GM18951 (cell line): Measurements from ENCODE around the gene KSR1.

ENCODE experiments used
- POLR2A ChIP-seq: IDR thresholded peaks from 4 replicates; pipeline ENCODE4 v1.6.1; 2011; ENCODE audit warnings: mild to moderate bottlenecking; ENCODE audit not compliant: insufficient read length, insufficient read depth; ENCODE audit errors: extremely low read depth
- in situ Hi-C: fragments of 300-500 bp; cut with MboI; formaldehyde crosslinking; loops from one replicate; pipeline ENCODE4 v1.12.0; 2022; ENCODE audit warnings: low sequenced_read_pairs, mixed read lengths, inconsistent platforms; ENCODE audit not compliant: unreplicated experiment

The KSR1 gene

DNA sequence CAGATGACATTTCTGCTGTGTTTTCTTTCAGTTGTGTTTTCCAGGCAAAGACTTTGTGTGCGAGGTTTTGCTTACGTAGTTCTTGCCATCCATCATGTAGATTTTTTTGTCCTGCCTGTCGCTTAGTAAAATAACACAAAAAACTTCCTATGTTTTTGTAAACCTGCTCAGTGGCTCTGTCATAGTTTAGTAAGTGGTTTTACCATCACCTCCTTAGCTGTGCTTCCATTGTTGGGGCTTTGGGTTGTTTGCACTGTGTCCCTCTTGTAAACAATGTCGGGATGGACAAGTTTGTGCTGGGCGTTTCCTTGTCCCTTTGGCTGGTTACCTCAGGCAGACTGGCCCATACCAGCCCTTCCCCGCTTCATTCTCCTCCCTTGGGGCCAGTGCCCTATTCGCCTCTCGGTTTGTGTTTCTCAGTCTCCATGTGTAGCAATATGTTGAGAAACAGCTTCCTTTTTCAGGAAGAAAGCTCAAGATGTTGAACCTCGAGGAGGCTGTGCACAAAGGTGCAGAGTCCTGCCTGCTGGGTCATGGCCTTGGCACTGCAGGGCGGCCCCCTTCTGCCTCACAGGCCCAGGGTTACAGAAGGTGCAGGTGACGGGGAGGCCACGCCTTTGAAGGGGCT lies 74.6 kb downstream of the KSR1 start:
- in situ Hi-C loops, result no loop called here
- no peak for TF ChIP-seq POLR2A

DNA sequence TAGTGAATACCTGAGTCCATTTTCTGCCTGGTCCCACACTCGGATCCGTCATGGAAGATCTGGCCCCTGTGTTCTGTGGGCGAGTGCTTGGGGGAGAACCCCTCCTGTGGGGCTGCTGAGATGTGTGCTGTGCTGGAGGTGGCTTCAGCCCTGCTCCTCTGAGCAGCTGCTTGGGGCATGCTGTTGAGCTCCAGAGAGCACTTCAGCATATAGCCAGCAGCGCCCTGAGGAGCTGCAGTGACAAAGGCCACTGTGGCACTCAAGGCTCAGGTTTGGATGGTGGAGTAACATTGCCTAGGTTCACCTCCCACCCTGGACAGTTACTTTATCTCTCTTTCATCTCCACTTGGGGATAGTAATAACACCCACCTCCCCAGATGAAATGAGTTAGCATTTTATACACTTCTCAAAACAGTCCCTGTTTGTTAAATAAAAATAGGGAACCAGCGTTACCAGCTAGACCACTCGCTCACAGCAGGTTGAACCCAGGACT lies 75.3 kb downstream of the KSR1 start:
- in situ Hi-C loops, result no loop called here
- no peak for TF ChIP-seq POLR2A

DNA sequence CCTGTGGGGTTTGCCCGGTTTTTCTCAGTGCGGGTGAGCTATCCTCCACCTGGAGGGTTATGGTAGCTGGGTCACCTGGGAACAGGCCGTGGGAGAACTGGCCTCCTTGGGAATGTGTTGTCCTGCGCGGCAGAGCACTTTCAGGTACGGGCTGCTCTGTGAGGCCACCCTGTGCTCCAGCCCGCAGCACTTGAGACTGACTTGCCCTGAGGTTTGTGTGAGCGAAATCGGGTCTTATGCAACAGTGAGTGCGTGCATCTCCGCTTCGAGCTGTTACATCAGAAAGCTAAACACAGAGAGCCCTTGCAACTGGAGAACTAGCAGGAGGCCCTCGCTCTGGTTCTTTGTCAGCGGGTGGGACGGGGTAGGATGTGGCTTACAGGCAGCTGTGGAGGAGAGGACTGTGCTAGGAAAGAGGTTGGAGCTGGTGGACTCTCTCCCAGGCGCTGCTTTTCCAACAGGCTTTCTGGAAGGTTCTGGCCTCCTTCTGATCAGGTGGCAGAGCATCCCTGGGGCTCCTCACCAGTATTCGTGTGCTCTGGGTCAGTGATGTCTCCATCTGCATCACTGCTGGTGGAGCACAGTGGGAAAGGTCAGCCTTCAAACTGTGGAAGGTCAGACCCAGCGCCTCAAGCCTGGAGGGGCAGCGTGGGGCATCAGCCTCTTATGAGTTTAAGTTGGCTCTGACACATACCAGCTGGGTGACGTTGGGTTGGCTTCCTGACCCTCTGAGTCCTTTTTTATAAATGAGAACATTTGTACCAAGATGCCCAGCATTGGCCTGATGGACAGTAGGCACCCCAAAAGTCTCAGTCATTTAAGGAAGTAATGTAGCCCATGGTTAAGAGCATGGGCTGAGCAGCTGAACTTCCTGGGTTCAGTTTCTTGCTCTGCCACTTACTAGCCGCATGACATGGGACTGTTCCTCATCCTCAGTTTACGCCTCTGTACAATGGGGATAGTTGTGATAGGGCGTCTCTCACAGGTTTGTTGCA lies 76.3 kb downstream of the KSR1 start:
- no peak for TF ChIP-seq POLR2A
- in situ Hi-C loops, result no loop called here

DNA sequence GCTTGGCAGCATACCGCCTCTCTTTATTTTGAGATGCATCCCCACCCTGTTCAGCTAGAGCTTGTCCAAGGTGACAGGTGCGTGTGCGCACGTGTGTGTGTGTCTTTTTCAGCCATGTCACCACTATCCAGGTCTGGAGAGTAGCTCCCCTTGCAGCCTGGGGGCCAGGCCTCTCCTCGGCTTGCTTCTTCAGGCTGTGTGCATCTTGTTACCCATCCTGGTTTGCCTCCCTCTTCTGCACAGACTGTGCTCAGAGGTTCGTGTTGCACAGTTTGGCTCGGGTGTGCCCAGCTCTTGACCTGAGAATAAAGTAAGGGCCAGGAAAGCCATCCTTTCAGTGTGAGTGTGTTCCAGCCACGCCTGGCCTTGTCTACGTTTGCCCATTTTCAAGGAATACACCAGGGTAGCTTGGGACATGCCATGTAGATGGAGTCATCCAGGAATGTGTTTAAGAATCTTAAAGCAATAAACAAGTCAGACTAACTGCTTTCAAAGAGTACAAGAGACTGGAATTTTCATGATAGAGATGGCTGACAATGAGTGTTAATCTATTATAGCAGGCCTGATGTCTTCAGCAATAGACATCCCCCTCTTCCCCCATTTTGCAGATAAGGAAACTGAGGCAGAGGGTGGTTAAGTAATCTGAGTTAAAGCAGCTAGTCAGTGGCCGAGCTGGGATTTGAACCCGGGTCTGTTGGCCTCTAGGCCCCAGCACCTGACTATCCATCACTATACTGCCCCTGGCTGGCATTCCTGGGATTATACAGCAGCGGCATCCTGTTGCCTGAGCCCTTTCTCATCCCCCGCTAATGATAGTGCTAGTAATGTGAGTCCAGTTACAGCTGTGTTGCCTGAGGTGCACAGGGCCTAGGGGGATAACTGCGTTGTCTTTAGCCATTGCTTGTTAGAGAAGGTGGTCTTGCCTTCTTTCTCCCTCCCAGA lies 77.9 kb downstream of the KSR1 start:
- in situ Hi-C loops, result no loop called here
- no peak for TF ChIP-seq POLR2A

DNA sequence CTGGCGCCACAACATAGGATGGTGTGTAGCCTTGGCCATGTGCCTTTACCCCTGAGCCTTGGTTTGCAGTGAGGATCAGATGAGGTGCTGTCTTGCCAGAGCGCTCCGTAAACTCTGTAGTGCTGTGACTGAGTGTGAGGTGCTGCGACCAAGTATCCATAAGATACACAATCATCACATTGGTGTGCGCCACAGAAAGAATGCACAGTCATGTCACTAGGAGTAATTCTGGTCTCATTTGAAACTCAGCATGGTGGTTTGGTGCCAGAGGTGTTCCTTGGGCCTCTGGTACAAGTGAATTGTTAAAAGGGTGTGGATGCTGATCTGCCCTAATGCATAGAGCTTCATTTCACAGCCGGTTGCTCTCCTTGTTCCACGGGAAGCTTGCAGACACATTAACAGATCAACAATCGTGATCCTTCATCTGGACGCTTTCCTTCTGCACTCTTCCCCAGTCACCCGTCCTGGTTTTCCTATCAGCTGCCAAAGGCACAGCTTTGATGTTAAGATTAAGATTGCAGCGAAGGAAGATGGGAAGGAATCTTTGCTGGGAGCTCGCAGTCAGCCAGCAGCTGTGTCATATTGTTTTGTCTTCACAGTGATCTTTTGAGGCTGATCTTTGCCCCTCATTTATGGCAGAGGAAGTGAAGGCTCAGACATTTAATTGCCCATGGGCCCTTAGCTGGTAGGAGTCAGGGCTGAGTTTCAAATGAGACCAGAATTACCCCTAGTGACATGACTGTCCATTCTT lies 79.1 kb downstream of the KSR1 start:
- in situ Hi-C loops, result no loop called here
- no peak for TF ChIP-seq POLR2A

DNA sequence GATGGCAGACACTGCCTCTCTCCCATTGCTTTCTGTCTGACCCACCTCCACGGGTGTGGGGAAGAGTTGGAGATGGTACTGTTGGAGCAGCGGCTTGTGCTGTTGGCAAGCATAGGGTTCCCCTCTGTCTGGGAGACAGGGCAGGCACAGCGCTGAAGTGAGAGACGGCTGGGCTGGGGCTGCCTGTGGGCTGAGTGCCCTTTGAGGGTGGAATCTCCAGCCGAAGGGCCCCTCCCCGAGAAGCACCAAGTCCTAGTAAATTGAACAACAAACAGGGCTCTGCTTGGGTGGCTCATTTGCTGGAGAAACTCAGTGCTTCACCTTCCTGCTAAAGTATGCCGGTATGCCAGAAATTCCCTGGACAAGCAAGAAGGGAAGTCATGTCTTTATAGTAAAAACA lies 79.7 kb downstream of the KSR1 start:
- no peak for TF ChIP-seq POLR2A
- in situ Hi-C loops, result no loop called here

DNA sequence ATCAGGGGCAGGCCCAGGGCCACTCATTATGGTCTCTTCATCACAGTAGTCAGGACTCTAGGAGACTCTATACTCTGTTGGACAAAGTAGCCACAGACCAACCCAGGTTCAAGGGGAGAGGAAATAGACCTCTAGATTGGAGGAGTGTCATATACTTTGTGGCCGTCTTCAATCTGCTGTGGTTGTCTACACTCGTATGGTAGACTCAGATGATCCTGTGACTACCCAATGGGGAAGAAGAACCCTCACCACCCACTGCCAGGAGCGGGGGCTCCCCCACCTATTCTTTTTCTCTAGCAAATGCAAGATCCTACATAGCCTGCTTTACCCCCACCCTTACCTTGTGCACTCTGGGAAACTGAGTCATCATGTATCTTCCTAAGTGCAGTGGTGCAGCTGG lies 80.5 kb downstream of the KSR1 start:
- in situ Hi-C loops, result no loop called here
- no peak for TF ChIP-seq POLR2A

DNA sequence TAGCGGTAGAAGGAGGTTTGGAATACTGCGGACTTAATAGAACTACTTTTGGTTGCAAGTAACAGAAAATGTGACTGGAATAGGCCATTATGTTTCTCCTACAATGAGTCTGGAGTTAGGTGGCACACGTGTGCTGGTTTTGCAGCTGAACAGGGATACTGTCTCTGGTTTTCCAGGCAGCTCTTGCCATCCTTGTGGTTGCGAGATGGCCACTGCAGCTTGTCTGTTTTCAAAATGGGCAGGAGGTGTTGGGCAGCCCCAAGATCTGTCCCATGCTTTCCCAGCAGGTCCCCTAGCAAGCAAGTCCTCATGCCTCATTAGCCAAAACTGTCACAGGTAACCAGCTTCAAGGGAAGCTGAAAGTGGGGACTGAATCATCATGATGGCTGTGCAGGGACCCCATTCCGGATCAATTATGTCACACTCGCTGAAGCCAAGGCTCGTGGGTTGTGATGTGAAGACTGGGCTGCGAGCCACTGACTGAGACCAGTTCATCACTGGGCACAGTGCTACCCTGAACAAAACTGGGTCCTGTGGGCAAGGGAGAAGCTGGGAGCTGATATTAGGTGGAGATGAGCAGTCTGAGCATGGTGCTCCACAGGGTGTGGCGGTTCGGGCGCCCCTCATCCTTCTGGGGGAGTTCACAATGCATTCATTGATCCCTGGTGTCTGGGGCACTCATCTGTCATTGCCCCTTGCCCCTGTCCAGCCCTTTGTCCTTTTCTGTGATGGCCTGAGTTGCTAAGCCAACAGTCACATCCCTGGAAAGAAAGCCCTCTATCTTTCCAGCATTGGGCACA lies 82.1 kb downstream of the KSR1 start:
- no peak for TF ChIP-seq POLR2A
- in situ Hi-C loops, result no loop called here

DNA sequence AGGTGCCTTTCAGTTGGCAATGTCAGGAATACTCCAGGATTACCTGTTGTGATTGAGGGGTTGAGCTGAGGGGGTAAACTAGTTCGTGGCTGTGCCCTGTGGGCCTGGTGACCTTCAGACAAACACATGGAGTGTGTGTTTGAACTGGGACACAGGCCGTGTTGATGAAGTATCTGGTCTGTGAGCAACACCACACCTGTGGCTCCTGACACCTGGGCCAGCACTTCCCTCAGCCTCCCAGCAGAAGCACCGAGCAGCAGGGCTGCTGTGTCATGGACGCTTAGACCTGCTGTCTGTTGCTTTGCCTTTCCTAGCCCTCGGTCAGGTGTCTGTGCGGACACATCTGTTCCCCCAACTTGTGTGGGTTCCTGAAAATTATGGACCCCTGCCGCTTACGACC lies 82.9 kb downstream of the KSR1 start:
- in situ Hi-C loops, result no loop called here

DNA sequence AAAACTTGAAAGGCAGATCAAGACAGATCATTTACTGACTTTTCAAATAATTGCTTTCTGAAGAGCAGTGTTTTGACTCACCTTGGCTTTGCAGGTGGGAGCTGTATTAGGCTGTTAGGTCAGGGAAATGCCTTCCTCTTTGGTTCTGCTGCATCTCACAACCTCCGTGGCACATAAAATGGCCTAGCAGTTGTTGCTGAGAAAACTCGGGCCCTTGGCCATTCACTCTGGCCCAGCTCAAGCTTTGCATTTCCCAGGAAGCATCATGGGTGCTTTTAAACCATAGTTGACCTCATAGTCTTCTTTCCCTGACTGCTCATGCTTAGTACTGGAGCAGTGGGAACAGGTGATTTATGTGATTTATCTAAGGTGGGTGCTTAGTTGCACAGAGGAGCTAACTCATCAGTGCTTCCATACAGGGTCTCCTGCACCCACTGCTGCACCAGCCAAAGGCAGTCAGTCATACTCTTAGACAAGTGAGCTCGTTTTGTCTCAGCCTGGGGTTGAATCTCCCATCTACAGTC lies 83.6 kb downstream of the KSR1 start:
- TF ChIP-seq POLR2A, result no peak
- in situ Hi-C loops, result no loop called here

More for the DNA sequence above, 82.9 kb downstream of the KSR1 start:
- TF ChIP-seq POLR2A, result no peak
